GM18861 (cell line): ENCODE measurements around the gene MMADHC.

Experiments
- ATAC-seq: cut with Tn5 transposase; IDR thresholded peaks from one replicate; pipeline ENCODE4 v1.9.1; 2021; ENCODE audit not compliant: unreplicated experiment

The MMADHC gene

DNA sequence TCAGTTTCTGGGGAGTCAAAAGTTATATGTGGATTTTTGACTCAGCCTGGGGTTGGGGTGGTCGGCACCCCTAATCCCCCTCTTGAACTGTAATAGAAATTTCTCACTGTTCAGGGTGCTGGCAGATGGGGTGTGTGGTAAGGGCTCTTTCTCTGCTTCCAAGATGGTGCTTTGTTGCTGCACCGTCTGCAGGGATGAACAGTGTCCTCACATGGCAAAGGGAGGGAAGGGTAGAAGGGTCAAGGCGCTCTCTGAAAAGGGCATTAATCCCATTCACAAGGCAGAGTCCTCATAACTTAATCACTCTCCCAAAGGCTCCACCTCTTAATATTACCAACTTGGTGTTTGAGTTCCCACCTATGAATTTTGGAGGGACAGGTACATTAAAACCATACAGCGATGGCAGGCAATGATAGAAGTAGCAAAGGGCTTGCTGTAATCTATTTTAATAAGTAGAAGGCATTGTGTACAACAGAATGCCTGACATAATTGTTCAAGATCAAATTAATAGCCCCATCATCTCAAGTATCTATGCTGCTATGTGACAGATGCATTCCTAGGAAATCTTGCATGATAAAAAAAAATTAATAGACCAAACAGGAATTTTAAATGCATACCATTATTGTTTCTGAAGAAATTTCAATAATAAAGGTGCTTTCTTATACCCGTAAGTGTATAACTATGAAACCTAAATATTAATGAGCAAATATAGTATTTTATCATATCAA lies 28.1 kb downstream of the MMADHC start:
- no peak for ATAC-seq

DNA sequence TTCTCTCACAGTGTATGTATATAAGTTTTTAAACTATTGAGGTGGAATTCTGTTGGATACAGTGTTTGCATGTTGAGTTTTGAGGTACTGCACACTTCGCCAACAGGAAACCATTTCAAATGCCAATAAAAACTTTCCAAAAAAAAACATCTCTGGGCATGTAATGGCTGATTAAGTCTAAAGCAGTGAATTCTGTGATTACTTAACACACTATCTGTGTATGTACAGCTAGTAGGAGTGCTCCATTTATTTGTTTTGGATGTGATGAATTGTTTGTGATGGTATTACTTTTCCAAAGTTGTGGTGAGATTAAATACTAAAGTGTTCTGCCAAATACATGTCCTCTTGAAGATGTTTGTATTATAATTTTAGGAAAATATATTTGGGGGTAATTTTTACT lies 31.1 kb downstream of the MMADHC start:
- ATAC-seq = no peak

DNA sequence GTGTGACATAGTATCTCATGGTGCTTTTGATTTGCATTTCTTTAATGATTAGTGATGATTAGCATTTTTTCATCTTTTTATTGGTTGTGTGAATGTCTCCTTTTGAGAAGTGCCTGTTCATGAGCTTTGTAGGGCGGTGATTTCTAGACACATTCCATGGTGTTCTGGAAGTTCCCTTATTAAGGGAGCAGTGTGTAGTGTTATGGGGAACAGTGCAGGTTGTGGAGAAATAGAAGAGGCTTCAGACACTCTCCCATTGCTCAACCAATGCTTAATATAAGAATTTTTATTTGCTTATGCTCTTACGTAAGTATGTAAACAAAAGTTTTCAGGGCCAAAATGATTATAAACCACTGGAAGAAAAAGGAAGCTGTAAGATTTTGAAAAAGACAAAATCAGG lies 34.7 kb downstream of the MMADHC start:
- ATAC-seq = no peak

DNA sequence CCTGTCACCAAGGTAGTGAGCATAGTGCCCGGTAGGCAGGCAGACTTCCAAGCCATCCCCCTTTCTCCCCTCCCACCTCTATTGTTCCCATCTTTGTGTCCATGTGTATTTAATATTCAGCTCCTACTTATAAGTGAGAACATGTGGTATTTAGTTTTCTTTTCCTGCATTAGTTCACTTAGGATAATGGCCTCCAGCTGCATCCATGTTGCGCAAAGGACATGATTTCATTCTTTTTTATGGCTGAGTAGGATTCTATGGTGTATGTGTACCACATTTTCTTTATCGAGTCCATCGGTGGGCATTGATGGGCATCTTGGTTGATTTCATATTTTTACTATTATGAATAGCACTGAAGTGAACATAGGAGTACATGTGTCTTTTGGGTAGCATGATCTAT lies 35.3 kb downstream of the MMADHC start:
- no peak for ATAC-seq

DNA sequence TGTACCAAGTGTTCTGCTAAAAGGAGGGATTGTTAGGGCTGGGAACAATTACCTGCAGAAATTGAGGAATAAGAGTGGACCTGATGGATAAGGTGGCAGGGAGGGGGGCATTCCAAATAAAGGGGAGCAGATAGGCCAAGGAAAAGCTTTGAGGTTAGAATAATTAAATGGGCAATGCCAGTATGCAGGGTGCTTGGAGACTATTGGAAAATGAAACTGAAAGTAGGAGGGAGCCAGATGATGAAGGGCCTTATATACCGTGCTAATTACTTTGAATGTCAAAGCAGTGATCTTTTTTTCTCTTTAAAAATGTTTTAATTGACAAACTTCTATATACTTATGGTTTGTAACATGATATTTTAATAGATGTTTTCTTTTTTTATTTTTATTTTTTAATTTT lies 42.9 kb downstream of the MMADHC start:
- ATAC-seq = no peak

DNA sequence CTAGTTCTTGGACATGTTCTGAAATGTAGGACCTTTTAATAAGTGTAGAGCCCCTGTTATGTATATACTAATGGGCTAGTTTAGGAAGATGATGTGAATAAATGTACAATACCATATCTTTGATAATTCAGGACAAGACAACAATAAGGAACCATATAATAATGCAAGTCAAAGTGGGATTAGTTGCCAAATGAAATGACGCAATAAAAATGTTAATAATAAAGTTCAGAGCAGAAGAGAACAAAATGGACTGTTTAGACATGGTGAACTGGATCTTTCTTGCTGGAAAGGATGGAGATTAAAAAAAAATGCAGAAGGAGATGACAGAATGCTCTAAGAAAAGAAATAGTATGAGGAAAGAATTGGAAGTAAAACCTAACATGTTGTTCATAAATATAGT lies 43.7 kb downstream of the MMADHC start:
- ATAC-seq = no peak

DNA sequence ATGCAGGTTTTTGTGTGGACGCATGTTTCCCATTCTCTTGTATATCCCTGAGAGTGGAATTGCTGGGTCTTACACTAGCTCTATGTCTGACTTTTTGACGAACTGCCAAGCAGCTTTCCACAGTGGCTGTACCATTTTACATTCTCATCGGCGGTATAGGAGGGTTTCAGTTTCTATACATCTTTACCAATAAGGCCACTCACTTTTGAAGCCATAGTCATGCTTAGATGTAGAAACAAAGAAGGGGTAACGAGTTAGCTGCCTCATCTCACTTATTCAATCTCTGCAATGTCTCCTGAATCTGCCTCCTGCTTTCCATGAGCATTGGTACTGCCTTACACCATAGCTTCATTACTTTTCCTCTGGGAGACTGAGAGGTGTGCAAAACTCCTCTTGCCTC lies 47.4 kb downstream of the MMADHC start:
- no peak for ATAC-seq

DNA sequence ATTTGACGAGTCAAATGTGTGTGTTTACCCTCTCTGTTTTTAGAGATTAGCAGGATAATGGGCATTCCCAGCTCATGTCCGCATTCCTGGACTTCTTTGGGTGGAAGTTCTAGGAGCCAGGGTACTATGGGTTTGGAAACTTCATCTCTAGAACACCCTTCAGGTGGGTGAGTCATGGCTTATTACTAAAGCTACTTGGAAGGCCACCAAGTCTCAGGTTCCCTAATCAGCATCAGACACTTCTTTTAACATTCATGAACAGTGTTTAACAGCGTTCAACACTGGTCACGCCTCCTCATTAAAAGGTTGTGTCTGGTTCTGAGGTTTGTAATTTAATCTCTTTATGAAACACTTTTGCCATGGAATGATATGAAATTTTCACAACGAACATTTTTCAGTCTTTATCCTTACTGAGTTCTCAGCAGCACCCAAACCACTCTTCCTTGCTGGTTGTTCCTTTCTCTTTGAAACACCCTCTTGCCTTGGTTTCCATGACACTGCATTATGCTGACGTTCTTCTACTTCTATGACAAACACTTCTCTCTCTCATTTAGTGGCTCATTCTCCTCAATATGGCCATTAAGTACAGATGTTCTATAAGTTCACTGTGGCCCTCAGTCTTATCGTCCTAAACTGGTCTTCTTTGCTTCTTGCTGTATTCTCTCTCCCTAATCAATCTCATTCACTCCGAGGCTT lies 49.3 kb downstream of the MMADHC start:
- no peak for ATAC-seq

DNA sequence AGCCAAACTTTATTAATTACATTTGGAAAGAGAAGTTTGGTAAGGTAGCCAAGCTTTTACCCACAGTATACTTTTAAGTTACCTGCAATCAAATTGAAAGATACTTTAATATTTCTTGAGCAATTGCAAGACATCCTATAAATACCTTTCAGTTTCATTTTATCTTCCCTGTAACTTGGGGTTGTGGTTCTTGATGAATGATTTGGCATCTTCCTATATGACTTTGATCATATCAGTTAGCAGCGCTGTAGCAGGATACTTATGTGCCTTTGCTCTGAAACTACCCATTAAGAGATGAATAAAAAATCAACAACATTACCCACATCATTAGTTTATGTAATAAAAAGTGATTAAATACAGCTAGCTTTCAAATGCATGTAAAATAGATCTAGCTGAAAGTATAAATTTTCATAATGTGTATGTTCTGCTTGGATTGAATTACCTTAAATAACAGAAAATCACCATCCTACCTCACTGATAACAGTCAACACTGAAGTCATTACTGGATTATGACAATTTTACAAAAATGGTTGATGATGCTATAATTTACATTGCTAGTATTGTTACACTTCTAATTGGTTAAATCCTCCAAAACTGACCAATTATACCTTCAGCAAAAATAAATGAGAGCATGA lies 50.4 kb downstream of the MMADHC start:
- no peak for ATAC-seq

DNA sequence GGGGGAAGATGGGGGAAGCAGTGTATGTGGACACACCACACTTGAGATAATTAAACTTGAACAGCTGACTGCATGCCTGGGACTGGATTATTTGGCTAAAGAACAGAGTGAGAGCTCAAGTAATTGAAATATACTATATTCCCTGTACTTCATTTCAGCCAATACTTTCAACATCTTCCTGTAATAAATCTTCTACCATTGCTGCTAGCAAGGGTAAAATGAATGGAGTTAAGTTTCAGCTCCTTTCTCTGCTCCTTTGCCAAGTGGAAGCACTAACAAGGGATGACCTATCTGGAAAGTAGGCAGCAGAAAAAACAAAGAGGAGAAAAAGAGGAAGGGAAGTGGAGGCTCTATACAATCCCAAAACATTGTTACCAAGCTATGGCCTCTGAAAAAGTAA lies 50.9 kb downstream of the MMADHC start:
- no peak for ATAC-seq

DNA sequence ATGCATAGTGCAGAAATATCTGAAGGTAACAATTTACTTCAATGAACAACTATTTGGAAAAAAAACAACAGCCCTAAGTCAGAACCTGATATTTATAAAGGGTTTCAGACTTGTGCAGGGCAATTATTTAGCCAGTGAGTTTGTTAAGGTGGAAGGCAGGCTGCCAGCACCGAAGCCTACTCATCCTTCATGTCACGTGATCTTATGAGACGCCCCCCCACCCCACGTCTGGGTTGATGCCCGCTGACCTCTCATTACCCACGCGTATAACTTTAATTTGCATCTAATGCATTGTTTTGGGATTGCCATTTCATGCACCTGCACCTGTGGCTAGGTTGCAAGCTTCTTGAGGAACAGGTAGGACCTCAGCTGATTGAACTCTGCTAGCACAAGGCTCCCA lies 52.9 kb downstream of the MMADHC start:
- no peak for ATAC-seq

DNA sequence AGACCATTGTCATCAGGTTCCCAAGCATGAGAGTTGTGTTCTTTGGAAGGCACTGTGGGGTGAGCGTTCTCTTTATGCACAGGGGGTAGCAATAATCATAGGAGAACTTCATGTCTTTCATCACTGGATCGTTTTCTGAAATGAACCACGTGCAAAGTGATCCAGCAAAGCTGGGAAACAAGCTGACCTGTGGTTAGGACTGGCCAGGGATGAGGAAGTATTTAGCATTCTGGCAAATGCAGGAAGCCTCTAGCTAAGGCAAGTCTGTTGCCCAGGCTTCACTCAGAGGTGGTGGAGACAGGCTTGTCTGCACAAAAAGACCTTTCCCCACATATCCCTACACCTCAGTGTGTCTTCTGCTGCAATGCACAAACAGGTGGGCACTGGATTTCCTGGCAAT lies 58.6 kb downstream of the MMADHC start:
- ATAC-seq = no peak

DNA sequence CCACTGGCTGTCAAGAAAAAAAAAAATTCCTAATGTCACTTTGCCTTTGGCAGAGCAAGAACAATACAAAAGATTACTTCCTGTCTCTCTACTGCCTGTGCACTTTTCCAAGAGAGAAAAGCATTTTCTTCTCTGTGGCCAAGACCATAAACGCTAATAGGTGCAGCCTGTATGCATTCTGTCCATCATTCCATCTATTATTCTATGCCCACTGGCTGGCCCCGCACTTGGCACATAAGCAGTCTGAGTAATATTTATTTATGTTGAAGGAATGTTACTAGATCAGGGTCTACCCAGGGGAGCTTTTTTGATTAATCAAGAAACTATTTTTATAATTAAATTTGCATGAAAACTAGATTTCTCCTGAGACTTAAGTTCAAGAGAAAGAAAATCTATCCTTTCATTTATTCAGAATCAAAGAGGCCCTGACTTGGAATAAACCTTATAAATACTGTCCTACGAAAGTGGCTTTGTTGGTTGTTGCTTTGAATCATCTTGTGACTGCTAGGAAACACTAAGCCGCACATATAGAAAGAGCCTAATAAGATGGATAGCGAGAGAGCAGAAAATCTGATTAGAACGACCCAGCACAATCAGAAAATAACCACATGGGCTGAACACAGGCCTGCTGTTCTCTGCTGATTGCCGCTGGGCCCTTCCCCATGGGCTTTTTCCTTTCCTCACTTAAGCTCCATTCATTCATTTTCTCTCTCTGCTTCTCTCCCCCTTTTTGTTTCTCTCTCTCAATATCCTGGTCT lies 59.4 kb downstream of the MMADHC start:
- no peak for ATAC-seq

DNA sequence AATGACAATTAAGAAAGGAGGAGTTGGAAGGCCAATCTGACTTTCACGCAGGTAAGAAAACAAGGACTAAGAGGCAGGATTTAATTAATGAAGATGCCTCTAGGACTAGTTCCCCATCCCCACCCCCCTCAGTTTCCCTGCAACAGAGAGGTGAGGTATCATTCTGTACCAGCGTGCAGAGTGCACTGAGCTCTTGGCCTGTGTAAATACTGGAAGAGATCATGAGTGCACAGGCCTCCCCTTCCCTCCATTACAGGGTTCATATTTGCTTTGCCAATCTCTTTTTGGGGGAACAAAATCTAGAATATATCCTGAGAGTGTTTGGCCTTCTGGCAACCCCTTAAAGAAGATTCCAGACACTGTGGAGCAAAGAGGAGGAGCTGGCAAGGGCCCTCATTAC lies 60.9 kb downstream of the MMADHC start:
- no peak for ATAC-seq

DNA sequence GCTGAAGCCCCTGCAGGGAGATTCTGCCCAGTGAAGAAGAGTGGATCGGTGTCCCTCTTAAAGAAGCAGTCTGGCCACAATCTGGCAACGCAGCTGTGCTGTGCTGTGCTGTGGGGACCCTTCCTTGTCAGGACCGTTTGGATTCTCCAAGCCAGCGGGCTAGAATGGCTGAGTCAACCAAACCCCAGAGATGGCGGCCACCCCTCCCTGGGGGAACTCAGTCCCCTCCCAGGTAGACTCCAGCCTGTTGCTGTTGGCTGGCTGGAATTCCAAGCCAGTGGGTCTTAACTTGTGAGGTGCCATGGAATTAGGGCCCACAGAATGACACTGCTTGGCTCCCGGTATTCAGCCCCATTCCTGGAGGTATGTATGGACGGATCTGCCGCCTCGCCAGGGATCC lies 62.3 kb downstream of the MMADHC start:
- no peak for ATAC-seq
